DOHH2 (cell line): ENCODE results near the gene SLC6A8.

Experiments used
- EZH2phosphoT487 ChIP-seq: fragments of 200-600 bp; sonication (generic); IDR thresholded peaks from 2 replicates; pipeline ENCODE4 v1.6.1; 2017; ENCODE audit warnings: borderline replicate concordance, mild to moderate bottlenecking, antibody characterized with exemption, low read length, moderate library complexity, mixed read lengths
- TF ChIP-seq, protein P1 (sequence below): fragments of 200-600 bp; sonication (generic); IDR thresholded peaks from one replicate; pipeline ENCODE4 v1.5.1; 2014; ENCODE audit warnings: antibody characterized with exemption, mild to moderate bottlenecking, low read depth, low read length; ENCODE audit not compliant: poor library complexity, severe bottlenecking

DNA sequence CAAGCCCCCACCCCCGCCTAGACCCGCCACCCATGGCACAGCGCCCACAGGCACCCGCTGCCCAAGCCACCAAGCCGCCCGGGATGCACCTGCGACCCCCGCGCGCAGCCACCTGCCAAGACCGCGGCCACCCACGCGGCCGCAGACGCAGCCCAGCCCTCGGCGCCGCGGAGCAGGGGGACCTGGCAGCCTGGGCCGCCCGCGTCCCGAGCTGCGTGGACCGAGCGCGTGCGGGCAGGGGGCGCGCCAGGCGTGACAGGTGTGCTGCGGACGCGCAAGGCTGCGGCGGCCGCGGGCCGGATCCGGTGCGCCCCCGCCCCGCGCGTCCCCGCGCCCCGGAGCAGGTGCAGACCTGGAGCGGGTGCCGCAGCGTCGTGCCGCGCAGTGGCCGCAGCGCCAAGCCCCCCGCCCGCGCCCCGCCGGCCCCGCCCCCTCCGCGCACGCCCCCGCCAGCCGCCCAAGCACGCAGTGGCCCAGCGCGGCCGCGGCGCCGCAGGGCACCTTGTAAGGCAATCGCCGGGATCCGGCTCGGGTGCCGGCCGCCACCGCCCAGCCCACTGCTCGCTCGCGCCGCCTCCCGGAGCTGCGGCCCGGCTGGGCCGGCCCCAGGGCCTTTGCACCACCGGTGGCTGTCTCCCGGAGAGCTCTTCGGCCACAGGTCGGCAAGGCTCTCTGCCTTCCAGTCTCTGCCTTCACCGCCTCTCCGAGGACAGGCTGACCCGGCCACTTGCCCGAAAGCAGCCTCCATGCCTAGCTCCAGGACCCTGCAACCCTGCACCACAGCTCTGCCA lies 14.1 kb upstream of the SLC6A8 start, which contains the start of gene PNCK:
- TF ChIP-seq, protein P1, sequence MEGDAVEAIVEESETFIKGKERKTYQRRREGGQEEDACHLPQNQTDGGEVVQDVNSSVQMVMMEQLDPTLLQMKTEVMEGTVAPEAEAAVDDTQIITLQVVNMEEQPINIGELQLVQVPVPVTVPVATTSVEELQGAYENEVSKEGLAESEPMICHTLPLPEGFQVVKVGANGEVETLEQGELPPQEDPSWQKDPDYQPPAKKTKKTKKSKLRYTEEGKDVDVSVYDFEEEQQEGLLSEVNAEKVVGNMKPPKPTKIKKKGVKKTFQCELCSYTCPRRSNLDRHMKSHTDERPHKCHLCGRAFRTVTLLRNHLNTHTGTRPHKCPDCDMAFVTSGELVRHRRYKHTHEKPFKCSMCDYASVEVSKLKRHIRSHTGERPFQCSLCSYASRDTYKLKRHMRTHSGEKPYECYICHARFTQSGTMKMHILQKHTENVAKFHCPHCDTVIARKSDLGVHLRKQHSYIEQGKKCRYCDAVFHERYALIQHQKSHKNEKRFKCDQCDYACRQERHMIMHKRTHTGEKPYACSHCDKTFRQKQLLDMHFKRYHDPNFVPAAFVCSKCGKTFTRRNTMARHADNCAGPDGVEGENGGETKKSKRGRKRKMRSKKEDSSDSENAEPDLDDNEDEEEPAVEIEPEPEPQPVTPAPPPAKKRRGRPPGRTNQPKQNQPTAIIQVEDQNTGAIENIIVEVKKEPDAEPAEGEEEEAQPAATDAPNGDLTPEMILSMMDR, result no peak
- TF ChIP-seq EZH2phosphoT487, result no peak
